ENCODE measurements around the gene TECTA. TPM values are rescaled to one million over a fixed set of nuclear protein-coding genes. Genes with fewer than 3 reads are reported as not detected.

The TECTA gene
- total RNA-seq, 1 donor from 2014 or later, result 0.87 TPM

DNA sequence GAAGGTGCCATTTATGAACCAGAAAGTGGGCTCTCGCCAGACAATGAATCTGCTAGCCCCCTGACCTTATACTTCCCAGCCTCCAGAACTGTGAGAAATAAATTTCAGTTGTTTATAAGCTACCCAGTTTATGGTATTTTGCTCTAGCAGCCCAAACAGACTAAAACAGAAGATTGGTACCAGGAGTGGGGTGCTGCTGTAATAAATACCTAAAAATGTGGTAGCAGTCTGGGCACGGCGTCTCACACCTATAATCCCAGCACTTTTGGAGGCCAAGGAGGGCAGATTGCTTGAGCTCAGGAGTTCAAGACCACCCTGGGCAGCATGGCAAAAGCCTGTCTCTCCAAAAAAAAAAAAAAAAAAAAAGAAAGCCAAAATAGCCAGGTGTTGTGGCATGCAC, 21.3 kb downstream of the TECTA start:
- intact Hi-C loops (cut with DNase I), result no loop called here

DNA sequence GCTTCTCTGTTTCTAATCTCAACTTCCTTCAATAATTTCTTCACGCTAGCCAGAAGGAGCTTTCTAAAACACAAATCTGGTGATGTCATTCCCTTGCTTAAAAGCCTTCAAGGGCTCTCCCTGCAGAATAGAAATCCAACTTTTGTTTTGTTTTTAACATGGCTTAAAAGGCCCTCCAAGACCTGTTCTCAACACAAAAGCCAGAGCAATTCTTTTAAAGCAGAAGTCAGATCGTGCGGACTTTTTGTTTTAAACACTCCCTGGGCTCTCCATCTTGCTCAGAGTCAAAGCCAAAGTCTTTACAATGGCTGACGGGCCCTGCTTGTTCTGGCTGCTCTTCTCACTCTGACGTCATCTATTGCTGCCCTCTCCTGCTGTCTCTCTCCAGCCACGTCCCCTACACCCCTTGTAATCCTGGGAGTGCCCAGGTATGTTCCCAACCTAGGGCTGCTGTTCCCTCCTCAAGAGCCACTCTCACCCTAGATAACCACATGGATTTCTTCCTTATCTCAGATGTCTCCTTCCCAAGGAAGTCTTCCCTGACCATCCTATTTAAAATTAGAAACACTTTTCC, 22.5 kb downstream of the TECTA start:
- intact Hi-C loops (cut with DNase I), result no loop called here
- Histone ChIP-seq H3K36me3 (no peaks in the 10 kb centered on the region), H3K27ac (no peak overlapping the region), H3K4me1 (no peaks in the 10 kb centered on the region), H3K27me3 (no peaks in the 10 kb centered on the region), H3K4me3 (no peak overlapping the region), H3K9me3 (no peaks in the 10 kb centered on the region)
- TF ChIP-seq, protein P1, sequence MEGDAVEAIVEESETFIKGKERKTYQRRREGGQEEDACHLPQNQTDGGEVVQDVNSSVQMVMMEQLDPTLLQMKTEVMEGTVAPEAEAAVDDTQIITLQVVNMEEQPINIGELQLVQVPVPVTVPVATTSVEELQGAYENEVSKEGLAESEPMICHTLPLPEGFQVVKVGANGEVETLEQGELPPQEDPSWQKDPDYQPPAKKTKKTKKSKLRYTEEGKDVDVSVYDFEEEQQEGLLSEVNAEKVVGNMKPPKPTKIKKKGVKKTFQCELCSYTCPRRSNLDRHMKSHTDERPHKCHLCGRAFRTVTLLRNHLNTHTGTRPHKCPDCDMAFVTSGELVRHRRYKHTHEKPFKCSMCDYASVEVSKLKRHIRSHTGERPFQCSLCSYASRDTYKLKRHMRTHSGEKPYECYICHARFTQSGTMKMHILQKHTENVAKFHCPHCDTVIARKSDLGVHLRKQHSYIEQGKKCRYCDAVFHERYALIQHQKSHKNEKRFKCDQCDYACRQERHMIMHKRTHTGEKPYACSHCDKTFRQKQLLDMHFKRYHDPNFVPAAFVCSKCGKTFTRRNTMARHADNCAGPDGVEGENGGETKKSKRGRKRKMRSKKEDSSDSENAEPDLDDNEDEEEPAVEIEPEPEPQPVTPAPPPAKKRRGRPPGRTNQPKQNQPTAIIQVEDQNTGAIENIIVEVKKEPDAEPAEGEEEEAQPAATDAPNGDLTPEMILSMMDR (IDR thresholded peaks at IDR 0.05), result no peak
- no peak for DNase-seq
- ATAC-seq, result peak; percentile 55

More for the DNA sequence above, 21.3 kb downstream of the TECTA start:
- ATAC-seq (no peak), DNase-seq (no peak)
- TF ChIP-seq, protein P1 (IDR thresholded peaks at IDR 0.05), result no peak
- Histone ChIP-seq H3K27me3 (no peaks in the 10 kb centered on the region), H3K27ac (no peak overlapping the region), H3K9me3 (no peaks in the 10 kb centered on the region), H3K4me3 (no peak overlapping the region), H3K4me1 (no peaks in the 10 kb centered on the region), H3K36me3 (no peaks in the 10 kb centered on the region)

DNA sequence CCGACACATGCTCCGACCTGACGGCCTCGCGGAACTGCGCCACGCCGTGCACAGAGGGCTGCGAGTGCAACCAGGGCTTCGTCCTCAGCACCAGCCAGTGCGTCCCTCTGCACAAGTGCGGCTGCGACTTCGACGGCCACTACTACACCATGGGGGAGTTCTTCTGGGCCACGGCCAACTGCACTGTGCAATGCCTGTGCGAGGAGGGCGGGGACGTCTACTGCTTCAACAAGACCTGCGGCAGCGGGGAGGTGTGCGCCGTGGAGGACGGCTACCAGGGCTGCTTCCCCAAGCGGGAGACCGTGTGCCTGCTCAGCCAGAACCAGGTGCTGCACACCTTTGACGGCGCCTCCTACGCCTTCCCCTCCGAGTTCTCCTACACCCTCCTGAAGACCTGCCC, 26.8 kb downstream of the TECTA start:
- Histone ChIP-seq H3K27me3 (no peaks in the 10 kb centered on the region), H3K36me3 (no peaks in the 10 kb centered on the region), H3K4me1 (no peaks in the 10 kb centered on the region), H3K4me3 (no peak overlapping the region), H3K27ac (no peak overlapping the region), H3K9me3 (no peaks in the 10 kb centered on the region)
- TF ChIP-seq, protein P1 (IDR thresholded peaks at IDR 0.05), result no peak
- ATAC-seq (peak; percentile 17), DNase-seq (no peak)
- intact Hi-C loops (cut with DNase I), result no loop called here

DNA sequence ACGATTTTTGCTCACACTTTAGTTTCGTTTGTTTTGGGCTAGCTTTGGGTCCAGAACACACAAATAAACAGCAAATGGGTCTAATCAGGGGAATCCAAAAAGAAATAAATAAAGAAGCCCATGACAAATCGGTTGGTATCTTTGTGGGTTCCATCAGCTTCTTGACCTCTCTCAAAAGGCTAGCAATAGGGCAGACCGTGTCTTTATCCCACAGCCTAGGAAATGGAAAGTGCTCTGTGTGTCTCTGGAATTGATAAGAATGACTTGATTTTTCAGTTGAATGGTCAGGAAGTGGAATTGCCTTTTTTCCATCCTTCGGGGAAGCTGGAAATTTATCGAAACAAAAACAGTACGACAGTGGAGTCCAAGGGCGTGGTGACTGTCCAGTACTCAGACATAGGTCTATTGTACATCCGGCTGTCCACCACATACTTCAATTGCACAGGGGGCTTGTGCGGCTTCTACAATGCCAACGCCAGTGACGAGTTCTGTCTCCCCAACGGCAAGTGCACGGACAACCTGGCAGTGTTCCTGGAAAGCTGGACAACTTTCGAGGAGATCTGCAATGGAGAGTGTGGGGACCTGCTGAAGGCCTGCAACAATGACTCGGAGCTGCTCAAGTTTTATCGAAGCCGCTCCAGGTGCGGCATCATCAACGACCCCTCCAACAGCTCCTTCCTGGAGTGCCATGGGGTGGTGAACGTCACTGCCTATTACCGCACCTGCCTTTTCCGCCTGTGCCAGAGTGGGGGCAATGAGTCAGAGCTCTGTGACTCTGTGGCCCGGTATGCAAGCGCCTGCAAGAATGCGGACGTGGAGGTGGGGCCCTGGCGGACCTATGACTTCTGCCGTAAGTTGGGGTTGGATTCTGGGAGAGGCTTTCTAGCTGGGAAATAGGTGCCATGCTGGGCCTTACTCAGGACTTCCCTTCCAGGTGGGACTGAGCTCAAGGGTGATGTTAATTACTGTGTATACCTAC, 28.6 kb downstream of the TECTA start:
- DNase-seq (no peak), ATAC-seq (no peak)
- no peak overlapping the region for H3K27ac ChIP-seq
- no peaks in the 10 kb centered on the region for H3K27me3 ChIP-seq
- no peaks in the 10 kb centered on the region for H3K36me3 ChIP-seq
- H3K4me3 ChIP-seq, result no peak overlapping the region
- H3K4me1 ChIP-seq, result no peaks in the 10 kb centered on the region
- TF ChIP-seq, protein P1 (IDR thresholded peaks at IDR 0.05), result no peak
- intact Hi-C loops (cut with DNase I), result no loop called here
- H3K9me3 ChIP-seq, result no peaks in the 10 kb centered on the region

DNA sequence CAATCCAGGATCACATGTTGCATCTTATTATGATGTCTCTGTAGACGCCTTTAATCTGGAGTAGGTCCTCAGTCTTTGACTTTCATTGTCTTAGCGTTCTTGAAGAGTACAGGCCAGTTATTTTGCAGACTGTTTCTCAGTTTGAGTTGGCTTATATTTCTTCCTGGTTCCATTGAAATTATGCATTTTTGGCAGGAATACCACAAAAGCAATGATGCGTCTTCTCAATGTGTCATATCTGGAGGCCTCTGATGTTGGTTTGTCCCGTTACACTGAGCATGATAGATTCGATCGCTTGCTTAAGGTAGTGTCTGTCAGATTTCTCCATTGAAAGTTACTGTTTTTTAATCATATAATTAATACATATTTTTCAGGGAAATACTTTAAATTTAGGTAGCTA, 30.6 kb downstream of the TECTA start:
- intact Hi-C loops (cut with DNase I), result no loop called here
- no peak for ATAC-seq
- Histone ChIP-seq H3K36me3 (no peaks in the 10 kb centered on the region), H3K27ac (no peak overlapping the region), H3K9me3 (no peaks in the 10 kb centered on the region), H3K27me3 (no peaks in the 10 kb centered on the region), H3K4me1 (no peaks in the 10 kb centered on the region), H3K4me3 (no peak overlapping the region)
- TF ChIP-seq, protein P1 (IDR thresholded peaks at IDR 0.05), result no peak
- DNase-seq, result no peak

Data from upper lobe of right lung (tissue), 1 donor.